HG03025 (cell line): ENCODE measurements around the gene GM2A.
"Not testable (repeated sequence)": the region's sequence is repeated elsewhere in the genome, so short reads cannot be mapped to it uniquely, and the experiment has no call there.

Experiments
- ATAC-seq: cut with Tn5 transposase; IDR thresholded peaks from one replicate; pipeline ENCODE4 v1.9.1; 2021; ENCODE audit warnings: mild to moderate bottlenecking, moderate library complexity; ENCODE audit not compliant: unreplicated experiment, low FRiP score

GM2A gene

GRCh38 chr5:151225475-151225874 lies 27.5 kb upstream of the GM2A start:
- ATAC-seq = no peak

- ATAC-seq = no peak
Observed at GRCh38 chr5:151227918-151228447, 25.0 kb upstream of the GM2A start.

DNA sequence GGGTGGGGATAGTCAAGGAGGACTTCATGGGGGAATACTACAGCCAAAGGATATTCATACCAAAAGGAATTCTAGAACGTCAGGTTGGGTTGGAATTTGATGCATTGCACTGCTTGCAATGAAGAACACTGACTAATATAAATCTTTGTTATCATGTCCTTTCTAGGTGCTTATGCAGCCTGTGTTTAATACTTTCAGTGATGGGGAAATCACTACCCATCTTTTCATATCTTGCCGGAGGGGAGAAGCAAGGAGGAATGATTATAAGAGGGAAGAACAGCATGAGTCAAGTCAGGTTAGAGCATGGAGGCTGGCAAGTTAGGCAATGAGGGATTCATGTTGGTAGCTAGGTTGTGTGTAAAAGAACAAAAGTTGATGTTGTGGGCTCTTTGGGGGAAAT lies 24.0 kb upstream of the GM2A start:
- ATAC-seq = no peak

- no peak for ATAC-seq
Observed at GRCh38 chr5:151230048-151230680, 22.8 kb upstream of the GM2A start.

GRCh38 chr5:151231359-151231758 lies 21.6 kb upstream of the GM2A start:
- ATAC-seq = no peak

DNA sequence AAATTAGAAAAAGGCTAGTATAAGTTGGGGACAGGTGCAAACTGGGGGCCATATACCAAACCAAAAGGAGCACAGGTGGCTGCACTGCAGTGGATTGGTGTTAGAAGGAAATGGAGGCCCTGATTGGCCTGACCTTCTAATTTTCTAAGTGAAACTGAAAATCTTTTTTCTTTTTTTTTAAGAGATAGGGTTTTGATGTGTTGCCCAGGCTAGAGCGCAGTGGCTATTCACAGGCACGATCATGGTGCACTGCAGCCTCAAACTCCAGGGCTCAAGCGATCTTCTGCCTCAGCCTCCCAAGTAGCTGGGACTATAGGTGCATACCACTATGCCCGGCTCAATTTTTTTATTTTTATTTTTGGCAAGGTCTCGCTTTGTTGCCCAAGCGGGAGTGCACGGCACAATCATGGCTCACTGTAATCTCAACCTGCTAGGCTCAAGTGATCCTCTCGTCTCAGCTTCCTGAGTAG lies 19.3 kb upstream of the GM2A start:
- peak; percentile 45 for ATAC-seq

DNA sequence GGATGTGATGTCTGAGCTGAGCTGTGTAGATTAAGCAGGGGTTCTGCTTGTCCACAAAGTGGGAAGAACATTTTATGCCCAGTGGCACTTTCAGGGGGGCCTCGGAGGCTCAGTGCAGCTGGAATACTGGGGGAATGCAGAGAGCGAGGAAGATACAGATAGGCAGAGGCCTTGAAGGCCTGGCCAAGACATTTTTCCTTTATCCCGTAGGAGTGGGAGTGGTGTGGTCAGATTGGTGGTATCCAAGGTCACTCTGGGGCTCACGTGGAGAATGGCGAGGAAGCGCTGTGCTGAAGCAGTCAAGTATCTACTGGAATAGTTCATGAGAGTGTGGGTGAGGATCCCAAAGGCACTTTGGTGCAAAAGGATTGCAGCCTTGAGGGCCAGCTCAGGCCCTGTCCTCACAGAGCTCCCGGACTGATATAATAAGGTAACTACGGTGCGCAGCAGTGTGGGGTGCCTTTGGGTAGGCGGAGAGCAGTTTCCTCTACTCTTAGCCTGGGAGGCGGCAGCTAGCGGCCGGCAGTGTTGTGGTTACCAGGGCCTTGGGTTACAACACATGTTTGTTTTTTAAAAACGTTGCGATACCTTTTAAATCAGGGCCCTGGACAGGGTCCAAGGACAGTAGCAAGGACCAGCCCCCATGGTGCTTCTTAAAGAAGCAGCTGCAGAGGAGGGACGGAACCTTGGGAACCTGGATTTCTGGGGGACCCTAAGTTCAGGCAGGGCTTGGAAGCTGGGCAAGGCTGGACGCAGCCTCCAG lies 18.3 kb upstream of the GM2A start:
- peak; percentile 63 for ATAC-seq

DNA sequence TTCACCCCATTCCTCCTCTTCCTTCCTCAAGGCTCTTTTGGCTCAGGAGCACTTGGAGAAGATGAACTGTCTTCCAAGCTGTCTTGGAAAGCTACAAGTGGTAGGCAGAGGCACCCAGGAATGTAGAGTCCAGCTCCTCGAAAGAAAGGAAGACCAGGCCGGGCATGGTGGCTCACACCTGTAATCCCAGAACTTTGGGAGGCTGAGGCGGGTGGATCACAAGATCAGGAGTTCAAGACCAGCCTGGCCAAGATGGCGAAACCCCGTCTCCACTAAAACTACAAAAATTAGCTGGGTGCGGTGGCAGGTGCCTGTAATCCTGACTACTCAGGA lies 17.8 kb upstream of the GM2A start:
- not testable (repeated sequence) for ATAC-seq

DNA sequence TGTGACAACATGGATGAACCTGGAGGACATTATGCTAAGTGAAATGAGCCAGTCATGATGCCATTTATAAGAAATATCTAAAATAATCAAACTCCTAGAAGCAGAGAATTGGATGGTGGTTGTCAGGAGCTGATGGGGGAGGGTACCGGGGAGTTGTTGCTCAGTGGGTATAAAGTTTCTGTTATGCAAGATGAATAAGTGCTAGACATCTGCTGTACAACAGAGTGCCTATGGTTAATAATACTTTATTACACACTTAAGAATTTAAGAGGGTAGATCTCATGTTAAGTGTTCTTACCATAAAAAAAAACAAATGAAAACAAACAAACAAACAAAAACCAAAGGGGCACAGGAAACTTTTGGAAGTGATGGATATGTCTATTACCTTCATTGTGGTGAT lies 16.1 kb upstream of the GM2A start:
- no peak for ATAC-seq

DNA sequence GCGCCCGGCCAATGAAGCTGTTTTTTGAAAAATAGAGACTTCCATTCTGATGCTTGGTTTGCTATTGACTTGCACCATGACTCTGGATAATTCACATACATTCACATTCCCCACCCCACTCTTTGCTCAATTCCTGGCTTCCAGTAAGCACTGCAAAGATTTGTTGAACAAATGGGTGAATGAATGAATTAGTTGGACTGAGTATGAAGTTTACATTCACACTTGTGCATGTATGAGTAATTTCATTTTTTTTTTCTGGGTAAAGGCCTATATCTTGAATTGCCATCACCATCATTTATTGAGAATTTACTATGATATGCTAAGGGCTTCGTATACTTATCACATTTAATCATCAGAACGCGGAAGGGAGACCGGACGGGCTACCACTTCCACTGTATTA lies 15.3 kb upstream of the GM2A start:
- ATAC-seq = no peak

GRCh38 chr5:151238303-151238741 lies 14.7 kb upstream of the GM2A start:
- peak; percentile 41 for ATAC-seq

DNA sequence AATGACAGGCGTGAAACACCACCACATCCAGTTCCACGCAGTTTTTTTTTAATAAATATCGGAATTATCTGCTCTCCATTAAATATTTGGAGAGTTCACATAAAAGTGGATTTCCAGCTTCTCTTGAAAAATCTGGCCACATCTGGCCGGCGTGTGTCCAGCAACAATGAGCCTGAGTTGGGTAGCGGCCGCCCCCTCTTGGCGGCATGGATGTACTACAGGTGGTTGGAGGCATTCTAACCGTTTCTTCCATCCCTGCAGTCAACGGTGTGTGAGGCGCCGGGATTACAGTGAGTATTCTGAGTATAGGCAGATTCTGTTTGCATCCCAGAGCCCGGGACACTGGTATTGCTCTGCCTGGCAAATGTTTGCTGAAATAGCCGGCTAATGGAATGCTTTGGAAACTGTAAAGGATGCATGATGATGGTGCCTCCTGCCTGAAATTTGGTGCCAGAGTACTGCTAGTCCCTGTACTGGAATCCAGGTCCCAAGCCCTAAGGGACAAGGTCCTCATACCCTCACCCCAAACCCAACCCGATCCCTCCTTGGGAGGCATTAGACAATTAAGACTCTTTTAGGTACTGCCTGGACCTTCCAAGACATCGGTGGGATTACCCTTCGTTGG lies 13.6 kb upstream of the GM2A start:
- peak; percentile 40 for ATAC-seq

DNA sequence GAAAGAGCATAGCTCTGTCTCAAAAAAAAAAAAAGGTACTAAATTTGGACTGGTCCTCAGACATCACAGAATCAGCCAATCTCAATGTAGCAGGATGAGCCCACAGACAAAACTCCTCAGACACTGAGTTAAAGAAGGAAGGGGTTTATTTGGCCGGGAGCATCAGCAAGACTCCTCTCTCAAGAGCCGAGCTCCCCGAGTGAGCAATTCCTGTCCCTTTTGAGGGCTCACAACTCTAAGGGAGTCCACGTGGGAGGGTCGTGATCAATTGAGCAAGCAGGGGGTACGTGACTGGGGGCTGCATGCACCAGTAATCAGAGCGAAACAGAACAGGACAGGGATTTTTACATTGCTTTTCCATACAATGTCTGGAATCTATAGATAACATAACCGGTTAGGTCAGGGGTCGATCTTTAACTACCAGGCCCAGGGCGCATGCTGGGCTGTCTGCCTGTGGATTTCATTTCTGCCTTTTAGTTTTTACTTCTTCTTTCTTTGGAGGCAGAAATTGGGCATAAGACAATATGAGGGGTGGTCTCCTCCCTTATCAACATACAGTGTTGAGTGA lies 12.6 kb upstream of the GM2A start:
- not testable (repeated sequence) for ATAC-seq

- no peak for ATAC-seq
Observed at GRCh38 chr5:151240924-151241635, 11.9 kb upstream of the GM2A start.

- ATAC-seq = no peak
Observed at GRCh38 chr5:151243127-151243526, 9.9 kb upstream of the GM2A start.

- ATAC-seq = no peak
Observed at GRCh38 chr5:151243564-151243963, 9.4 kb upstream of the GM2A start.

DNA sequence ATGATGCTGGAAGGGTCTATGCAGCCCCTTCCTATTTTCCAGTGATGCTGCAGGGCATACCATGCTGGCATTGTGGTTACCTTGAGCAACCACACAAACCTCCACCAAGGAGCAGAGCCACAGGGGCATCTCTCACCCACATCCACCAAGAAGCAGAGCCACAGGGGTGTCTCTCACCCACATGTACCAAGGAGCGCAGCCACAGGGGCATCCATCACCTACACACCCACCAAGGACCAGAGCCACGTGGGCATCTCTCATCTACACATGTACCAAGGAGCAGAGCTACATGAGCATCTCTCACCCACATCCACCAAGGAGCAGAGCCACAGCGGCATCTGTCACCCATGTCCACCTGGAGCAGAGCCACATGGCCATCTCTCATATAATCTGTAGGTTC lies 8.8 kb upstream of the GM2A start:
- ATAC-seq = no peak

DNA sequence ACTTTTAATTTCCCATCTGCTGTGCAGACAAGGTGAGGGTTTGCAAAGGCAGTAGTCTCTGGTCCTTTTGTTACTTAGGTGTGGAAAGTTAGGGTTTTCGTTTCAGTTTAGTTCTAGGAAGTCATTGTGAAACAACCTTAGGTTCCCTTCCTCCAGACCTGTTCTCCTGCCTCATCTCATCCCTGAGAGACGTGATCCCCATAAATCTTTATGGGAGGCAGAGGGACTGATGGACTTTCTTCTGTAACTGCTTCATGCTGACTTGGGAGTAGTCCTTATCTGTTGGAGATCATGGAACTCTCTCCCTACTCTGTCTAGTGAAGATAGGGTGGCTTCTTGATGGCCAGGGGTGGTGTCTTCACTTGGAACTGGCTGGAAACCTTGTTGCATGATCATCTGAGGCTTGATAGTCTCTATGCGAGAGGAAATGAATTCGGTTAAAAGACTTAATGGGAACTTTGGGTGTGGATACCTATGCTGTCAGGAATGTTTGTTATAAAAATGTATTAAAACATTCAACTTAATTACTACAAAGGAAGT lies 7.2 kb upstream of the GM2A start:
- no peak for ATAC-seq

GRCh38 chr5:151248651-151249050 lies 4.3 kb upstream of the GM2A start:
- ATAC-seq = no peak

- ATAC-seq = no peak
Observed at GRCh38 chr5:151249281-151249680, 3.7 kb upstream of the GM2A start.
